Epithelial cell of prostate (primary cell): ENCODE data around the gene CERS6.
"Not testable (repeated sequence)": the region's sequence is repeated elsewhere in the genome, so short reads cannot be mapped to it uniquely, and the experiment has no call there.

Source experiments
- DNase-seq: peaks from one replicate; pipeline ENCODE4 v3.0.0-alpha.2; 2011; ENCODE audit warnings: low read depth, low spot score
- H3K27ac ChIP-seq: fragments of 450-650 bp; 2 replicates; pipeline ENCODE4 v1.5.1; 2017; ENCODE audit warnings: mild to moderate bottlenecking

CERS6 gene

DNA sequence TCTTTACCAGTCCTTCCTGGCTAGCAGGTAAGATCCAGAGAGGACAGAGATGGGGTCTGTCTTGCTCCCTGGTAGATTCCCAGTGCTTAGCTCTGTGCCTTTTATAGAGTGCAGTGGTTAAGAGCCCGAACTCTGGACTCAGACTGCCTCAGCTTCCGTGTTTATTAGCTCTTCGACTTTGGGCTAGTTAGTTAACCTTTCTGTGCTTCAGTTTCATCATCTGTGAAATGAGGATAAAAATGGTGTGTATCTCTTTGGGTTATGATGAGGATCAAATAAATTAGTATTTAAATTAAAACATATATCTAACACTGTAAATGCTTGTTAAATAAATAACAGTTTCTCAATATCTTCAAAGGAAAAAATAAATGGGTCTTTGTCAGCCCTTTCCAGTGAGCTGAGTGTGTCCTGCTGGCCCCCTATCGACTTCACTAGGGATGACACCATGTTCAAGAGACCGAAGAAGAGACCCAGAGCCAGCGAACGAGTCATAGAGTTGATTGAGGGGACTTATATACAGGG is 38.2 kb downstream of the CERS6 start:
- no peak for DNase-seq
- H3K27ac ChIP-seq = no peak overlapping the region

DNA sequence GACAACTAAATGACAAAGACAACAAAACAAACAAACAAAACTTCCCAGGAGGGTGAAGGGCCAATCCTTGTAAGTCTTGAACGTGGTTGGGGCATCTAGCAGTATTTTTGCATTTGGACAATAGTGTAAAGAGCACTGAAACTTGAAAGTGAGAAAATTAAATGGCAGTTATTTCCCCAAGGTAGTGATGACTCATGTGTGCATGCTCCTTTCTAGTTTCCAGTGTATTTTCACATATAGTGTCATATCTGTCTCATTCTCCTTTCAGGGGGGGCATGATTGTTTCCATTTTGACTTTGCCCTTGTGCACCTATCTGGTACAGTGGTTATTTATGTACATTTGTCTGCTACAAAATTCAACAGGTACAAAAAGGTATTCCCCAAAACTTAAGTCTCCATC is 39.5 kb downstream of the CERS6 start:
- H3K27ac ChIP-seq = no peak overlapping the region
- DNase-seq = no peak

DNA sequence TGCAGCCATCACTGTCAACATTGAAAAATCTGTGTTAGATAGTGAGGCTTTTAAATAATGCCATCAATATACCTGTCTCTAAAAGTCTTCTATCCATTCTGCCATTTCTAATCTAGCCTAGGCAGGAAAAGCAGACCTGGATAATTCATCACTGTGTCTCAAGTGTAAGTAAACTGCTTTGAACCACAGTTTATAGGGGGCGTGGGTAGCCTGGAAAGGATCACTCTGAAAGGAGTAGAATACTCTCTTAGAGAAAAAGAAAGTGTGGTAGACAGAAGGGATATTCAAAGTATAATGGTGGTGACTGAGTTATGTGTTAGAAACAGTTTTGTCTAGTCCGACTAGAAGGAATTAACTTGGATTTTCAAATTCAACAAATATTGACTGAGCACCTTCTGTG is 40.8 kb downstream of the CERS6 start:
- H3K27ac ChIP-seq = no peak overlapping the region

DNA sequence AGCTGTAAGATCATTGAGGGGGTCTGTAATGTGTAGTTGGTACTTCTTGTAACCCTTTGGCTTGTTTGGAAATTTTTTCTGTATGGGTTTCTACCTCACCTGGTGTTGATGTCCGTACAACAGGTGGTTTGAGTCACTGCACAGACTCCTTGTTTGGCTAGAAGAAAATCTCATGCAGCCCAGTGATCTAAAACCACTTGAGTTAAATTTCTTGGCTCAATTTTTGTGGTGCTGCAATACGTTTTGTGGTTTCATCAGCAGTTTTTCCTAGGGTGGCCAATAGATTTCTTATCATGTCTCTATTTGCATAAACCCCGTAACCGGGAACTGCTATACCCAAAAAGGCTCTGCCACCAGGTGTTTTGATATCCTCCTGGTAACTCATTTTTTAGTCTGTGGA is 43.4 kb downstream of the CERS6 start:
- no peak overlapping the region for H3K27ac ChIP-seq
- no peak for DNase-seq

More for the DNA sequence above, 40.8 kb downstream of the CERS6 start:
- no peak for DNase-seq

DNA sequence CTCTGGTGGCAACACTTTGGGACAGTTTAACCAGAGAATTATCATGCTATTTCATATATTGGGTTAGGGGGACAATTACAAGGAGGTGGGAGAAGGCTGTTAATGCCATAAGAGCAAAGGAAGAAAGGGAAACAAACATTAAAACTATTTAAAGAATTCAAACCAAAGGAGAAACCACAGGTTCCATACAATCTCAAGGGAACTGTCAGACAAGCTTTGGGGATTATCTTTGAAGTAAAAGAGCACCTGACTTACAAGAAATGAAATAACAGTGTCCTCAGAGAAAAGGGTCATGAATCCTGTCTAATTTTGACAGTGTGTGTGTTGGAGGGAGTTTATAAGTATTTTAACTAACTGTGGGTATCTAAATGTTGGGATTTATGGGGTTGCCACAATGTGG is 44.4 kb downstream of the CERS6 start:
- H3K27ac ChIP-seq = no peak overlapping the region
- no peak for DNase-seq

DNA sequence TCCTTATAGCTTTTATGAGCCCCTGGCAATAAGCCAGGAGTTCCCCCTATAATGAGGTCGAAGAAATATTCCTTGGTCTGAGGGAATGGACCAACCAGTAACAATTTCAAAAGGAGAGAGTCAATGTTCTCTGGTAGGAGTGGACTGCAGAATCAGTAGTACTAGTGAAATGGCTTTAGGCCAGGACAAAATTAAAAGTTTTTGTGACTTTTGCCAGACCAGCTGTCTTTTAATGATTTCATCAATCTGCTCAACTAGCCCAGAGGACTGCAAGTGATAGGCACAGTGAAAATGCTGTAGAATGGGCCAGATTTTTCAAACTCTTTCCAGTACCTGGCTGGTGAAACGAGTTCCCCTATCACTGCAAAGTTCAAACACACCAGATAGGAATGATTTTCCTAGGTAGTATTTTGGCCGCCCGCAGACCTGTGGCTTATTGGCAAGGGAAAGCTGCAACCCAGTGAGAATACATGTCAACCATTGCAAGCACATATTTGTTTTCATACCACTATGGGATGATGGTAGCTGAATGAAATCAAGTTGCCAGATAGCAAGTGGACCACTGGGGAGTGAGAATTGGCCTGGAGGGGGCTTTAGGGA is 45.5 kb downstream of the CERS6 start:
- H3K27ac ChIP-seq = no peak overlapping the region
- DNase-seq = no peak

DNA sequence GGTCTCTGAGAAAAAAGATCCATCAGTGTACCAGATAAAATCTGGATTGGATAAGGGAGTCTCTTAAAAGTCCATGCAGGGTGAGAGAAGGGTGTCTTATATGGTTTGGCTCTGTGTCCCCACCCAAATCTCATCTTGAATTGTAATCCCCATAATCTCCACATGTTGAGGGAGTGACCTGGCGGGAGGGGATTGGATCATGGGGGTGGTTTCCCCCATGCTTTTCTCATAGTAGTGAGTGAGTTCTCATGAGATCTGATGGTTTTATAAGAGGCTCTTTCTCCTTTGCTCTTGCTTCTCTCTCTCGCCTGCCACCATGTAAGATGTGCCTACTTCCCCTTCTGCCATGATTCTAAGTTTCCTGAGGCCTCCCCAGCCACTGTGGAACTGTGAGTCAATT is 46.8 kb downstream of the CERS6 start:
- not testable (repeated sequence) for DNase-seq

DNA sequence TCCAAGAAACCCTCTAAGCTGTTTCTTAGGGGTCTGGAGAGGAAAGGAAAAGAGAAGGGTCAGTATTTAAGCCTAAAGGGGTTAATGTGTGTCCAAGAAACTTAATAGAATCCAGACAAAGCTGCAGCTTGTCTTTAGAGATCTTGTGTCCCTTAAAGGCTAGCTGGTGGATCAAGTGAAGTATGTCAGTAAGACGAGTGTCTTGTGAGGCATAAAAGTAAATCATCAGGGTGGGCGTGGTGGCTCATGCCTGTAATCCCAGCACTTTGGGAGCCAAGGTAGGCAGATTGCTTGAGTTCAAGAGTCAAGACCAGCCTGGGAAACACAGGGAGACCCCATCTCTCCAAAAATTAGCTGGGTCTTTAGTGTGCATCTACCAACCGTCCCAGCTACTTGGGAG is 47.8 kb downstream of the CERS6 start:
- H3K27ac ChIP-seq = no peak overlapping the region
- DNase-seq = no peak

More for the DNA sequence above, 46.8 kb downstream of the CERS6 start:
- not testable (repeated sequence) for H3K27ac ChIP-seq

DNA sequence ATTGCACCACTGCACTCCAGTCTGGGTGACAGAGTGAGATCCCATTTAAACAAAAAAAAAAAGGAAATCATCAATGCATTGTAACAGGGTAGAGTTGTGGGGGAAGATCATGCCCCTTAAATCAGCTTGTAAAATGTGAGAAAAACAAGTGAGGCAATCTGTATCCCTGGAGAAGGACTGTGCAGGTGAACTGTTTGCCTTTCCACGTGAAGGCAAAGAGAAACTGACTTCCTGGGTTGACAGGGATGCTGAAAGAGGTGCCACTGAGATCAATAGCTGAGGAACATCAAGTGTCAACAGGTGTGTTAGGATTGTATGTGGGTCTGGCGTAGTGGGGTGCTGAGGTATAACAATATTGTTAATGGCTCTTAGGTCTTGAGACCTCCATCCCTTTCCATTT is 48.3 kb downstream of the CERS6 start:
- no peak for DNase-seq
- no peak overlapping the region for H3K27ac ChIP-seq

DNA sequence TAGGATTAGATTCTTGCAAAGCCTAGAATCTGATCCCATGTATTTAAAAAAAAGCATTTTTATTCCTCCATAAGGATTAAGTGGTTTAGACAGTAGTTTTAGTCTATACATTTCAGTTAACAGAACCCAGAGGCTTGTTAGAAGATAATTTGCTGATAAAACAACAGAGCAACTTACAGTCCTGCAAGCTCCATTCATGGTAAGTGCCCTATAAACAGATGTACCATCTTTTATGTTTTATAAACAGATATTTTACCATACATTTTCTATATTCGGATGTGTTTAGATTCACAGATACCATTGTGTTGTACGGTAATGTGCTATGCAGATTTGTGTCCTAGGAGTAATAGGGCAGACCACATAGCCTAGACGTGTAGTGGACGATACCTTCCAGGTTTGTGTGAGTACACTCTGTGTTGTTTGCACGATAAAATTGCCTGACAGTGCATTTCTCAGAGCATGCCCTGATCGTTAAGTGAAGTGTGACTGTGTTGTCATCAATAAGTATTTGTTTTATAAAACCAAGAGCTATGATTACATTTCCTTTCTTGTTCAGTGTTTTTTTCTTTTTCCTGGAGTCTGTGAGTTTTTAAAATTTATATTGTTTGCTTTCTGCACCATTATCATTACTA is 54.2 kb downstream of the CERS6 start:
- no peak overlapping the region for H3K27ac ChIP-seq
- no peak for DNase-seq

DNA sequence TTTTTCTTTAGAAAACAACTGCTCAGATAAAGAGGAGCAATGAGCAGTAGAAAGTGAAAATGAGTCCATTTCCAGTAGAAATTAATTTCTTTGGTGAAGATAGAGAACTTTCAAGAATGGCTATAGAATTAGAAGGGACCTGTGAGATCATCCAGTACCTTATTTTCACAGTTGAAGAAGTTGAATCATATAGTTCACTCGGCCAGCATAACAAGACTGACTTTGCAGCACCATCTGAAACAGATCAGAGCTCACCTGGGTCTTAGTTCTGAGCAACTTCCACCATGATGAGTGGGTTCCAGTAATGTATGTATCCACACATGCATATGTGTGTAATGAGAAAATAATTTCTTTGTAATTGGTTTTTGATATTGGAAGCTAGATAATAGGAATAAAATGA is 58.6 kb downstream of the CERS6 start:
- H3K27ac ChIP-seq = no peak overlapping the region
- DNase-seq = no peak

DNA sequence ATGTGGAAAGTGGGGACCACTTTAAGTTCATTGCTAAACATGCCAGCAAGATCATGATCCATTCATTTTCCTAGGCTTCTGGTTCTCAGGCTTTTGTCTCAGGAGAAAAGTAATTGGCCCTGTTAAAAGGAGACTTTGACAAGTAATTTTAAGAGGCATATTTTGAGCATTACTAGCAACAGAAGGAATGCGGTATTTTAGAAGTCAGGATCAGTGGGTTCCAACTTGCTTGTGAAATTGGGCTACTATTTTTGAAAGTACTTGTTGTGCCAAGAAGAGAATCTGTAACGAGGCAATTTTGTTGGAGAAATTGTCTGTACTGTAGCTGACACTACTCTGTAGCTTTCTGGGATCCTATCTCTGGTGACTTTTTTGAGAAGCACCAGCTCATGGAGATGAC is 59.4 kb downstream of the CERS6 start:
- H3K27ac ChIP-seq = peak overlapping the region; percentile 22
- no peak for DNase-seq

DNA sequence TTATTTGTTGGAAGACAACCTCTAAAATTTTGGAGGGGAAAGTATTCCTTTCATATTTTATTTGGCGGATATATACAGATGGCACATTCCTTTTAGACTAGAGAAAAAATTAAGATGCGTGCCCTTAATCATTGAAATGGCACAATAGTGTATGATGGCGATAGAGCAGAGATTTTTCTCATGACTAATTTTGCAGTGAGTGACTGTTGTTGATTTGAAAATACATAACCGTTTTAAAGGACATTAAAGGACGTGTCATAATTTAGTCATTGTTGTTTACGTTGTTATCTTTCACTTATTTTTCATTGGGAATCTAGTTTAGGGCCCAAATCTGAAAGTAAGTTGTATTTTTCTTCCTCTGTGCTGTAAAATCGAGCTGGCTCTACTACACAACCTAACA is 61.7 kb downstream of the CERS6 start:
- H3K27ac ChIP-seq = peak overlapping the region; percentile 36
- no peak for DNase-seq

DNA sequence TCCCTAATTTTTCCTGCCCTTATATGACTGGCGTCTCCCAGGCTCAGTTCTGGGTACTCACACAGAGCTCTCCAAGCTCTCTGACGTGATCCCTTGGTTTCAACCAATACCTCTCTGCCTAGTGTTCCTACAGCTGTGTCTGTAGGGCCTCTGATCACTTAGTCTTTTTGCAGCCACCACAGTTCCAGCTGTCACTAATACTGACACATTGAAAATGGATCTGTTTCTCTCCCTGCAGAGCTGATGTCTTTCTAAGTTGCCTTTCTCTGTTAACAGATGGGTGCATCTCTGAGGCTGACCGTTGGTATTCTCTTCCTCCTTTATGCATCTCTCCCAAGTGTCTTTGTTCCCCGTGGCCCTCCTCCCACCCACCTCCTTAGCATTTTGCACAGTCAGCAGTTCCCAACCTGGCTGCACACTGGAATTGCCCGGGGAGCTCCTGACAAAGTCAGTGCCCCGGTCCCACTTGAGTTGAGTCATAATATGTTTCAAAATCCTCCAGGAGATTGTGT is 62.5 kb downstream of the CERS6 start:
- peak overlapping the region; percentile 36 for H3K27ac ChIP-seq
- DNase-seq = no peak

DNA sequence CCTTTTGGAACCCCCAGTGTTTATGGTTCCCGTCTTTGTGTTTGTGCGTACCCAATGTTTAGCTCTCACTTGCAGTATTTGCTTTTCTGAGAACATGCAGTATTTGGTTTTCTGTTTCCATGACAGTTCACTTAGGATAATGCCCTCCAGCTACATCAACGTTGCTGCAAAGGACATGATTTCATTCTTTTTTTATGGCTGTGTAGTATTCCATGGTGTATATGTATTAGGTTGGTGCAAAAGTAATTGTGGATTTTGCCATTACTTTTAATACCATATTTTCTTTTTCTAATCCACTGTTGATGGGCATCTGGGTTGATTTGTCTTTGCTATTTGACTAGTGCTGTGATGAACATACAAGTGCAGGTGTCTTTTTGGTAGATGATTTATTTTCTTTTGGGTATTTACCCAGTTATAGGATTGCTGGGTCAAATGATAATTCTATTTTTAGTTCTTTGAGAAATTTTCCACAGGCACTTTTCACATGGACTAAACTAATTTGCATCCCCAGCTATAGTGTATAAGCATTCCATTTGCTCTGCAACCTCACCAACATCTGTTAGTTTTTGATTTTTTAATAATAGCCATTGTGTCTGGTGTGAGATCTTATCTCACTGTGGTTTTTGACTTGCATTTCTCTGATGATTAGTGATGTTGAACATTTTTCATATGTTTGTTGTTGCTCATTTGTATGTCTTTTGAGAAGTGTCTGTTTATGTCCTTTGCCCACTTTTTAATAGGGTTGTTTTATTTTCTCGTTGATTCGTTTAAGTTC is 63.6 kb downstream of the CERS6 start:
- no peak for DNase-seq
- no peak overlapping the region for H3K27ac ChIP-seq

DNA sequence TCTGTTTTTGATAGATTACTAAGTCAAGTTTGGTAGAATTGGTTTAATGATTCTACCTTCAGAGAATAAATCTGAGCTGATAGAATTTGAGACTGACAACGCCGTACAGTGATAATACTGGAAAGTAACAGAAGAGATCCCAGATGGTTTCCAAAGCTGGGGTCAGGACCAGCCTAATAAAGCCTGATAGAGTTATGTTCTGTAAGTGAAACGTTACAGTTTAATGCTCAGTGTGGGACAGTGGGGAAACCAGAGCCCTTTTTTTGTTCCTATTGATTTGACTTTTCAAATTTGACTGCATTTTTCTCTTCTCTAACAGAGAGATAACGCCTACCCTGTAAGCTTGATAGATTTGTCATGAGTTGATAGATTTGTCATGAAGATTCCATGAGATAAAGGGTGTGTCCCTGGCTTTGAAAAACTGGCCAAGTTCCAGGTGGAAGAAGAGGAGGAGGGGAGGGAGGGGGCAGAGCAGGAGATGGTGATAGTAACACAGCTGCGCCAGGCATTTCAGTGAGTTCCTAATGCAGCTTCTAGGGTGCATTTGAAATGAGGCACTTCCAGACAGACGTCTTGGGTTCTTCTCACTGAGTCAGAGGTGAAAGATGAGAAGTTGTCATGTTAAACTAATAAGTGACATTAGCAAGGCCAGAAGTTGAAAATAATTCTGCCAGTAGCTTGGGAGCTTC is 65.1 kb downstream of the CERS6 start:
- no peak overlapping the region for H3K27ac ChIP-seq

DNA sequence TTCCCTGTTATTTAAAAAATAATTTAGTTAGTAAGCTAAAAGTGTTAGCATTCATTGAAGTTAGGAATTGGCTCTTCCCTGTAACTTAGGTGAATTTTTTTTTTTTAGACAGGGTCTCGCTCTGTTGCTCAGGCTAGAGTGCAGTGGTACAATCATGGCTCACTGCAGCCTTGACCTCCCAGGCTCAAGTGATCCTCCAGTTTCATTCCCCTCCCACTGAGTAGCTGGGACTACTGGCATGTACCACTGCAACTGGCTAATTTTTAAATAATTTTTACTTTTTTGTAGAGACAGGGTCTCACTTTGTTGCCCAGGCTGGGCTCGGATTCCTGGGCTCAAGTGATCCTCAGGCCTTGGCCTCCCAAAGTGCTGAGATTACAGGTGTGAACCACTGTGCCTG is 66.4 kb downstream of the CERS6 start:
- H3K27ac ChIP-seq = no peak overlapping the region
- no peak for DNase-seq

More for the DNA sequence above, 65.1 kb downstream of the CERS6 start:
- DNase-seq = no peak

DNA sequence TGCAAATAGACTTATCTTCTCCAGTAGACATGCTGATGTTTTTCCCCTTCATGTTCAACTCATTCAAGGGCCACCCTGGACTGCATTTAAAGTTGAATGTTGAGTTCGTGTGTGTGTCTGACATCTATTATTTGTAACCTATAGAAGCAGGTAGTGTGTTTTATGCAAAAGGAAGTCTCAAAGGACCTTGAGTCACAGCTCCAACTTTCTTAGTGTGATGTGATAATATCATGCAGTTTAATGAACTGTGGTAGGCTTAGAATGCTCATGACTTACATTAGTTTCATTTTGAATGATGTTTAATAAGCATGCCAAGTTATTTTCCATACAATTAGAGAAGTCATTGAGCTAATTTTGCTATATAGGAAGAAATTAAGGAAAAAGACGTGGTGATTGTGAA is 67.9 kb downstream of the CERS6 start:
- no peak for DNase-seq
- peak overlapping the region; percentile 75 for H3K27ac ChIP-seq

DNA sequence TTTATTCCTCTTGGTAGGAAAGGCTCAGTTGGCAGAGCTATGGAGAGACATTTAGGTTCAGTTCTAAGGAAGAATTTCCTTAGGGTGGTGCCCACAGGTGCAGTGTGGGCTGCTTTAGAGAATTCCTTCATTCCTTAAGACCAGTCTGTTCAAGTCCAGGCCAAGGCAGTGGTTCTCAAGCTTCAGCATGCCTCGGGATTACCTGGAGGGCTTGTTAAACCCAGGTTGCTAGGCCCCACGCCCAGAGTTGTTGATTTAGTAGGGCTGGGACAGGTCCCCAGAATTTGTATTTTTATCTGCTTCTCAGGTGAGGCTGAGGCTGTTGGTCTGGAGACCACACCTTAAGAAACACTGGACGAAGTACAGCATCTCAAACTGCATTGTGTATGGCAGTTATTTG is 68.9 kb downstream of the CERS6 start:
- peak overlapping the region; percentile 75 for H3K27ac ChIP-seq
- peak; percentile 87 for DNase-seq

DNA sequence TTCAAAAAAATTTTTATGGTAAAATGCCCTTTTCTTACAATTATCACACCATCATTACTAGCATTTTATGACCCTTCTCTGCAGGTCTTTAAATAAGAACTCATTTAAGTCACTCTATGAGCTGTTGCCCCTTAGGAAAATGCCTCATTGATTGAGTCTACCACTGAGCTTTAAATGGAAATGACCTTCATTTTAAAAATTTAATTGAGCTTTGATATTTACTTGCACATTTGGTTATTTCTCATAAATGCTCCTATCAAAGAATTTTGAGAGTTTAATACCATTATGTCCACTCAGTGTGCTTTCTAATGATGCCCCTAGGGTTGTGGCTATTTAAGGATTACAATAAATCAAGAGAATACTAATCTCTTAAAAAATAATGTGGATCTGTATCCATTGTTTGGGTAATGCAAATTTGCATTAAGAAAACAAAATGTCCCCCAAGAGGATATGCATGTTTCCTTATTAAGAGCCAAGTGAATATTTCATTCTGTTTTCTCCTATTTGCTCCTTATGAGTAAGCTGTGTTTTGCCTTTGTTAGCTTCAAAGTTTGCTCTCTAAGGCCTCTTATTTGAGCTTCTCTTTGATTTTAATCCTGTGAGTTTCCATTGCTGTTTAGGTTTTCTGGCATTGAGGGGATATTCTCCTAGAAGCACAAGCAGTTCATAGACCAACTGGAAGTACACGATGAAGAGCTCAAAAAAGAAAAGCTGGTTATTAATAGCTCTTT is 69.8 kb downstream of the CERS6 start:
- peak overlapping the region; percentile 75 for H3K27ac ChIP-seq
- DNase-seq = no peak
